KOPT-K1 (cell line): ENCODE results near the gene CCDC201.
"Not testable (repeated sequence)": the region's sequence is repeated elsewhere in the genome, so short reads cannot be mapped to it uniquely, and the experiment has no call there.

Experiments
- H3K27ac ChIP-seq: fragments of 200-600 bp; sonication (generic); 2 replicates; pipeline ENCODE4 v1.5.1; 2016; ENCODE audit warnings: antibody characterized with exemption, mild to moderate bottlenecking, low read depth, low read length; ENCODE audit not compliant: poor library complexity, severe bottlenecking
- H3K36me3 ChIP-seq: fragments of 200-600 bp; sonication (generic); 2 replicates; pipeline ENCODE4 v1.5.1; 2017; ENCODE audit warnings: antibody characterized with exemption, mild to moderate bottlenecking, low read length, moderate library complexity; ENCODE audit not compliant: insufficient read depth
- H3K9me3 ChIP-seq: fragments of 200-600 bp; sonication (generic); 2 replicates; pipeline ENCODE4 v1.5.1; 2017; ENCODE audit warnings: antibody characterized with exemption, low read length, mild to moderate bottlenecking; ENCODE audit not compliant: insufficient read depth, poor library complexity, severe bottlenecking

Gene CCDC201

DNA sequence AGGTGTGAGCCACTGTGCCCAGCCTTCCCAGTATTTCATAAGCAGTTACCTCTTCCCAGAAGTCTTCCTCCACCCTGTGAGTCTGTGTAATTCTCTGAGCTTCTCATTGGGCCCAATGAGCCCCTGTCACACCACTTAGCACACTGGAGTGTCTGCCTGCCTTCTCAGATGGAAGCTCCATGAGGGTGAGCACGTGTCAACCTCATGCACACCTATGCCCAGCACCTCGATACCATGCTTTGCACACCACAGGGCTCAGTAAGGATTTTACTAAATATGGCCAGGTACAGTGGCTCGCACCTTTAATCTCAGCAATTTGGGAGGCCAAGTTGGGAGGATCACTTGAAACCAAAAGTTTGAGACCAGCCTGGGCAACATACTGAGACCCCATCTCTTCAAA is 46.3 kb downstream of the CCDC201 start:
- H3K27ac ChIP-seq, H3K9me3 ChIP-seq, H3K36me3 ChIP-seq: not testable (repeated sequence)

- H3K9me3 ChIP-seq, H3K36me3 ChIP-seq, H3K27ac ChIP-seq: not testable (repeated sequence)
Measured at GRCh38 chr7:45818763-45819162, 54.1 kb downstream of the CCDC201 start.

GRCh38 chr7:45817913-45818312 is 55.0 kb downstream of the CCDC201 start:
- H3K36me3 ChIP-seq, H3K27ac ChIP-seq, H3K9me3 ChIP-seq: not testable (repeated sequence)

- H3K36me3 ChIP-seq, H3K9me3 ChIP-seq, H3K27ac ChIP-seq: not testable (repeated sequence)
Measured at GRCh38 chr7:45817016-45817415, 55.9 kb downstream of the CCDC201 start.

DNA sequence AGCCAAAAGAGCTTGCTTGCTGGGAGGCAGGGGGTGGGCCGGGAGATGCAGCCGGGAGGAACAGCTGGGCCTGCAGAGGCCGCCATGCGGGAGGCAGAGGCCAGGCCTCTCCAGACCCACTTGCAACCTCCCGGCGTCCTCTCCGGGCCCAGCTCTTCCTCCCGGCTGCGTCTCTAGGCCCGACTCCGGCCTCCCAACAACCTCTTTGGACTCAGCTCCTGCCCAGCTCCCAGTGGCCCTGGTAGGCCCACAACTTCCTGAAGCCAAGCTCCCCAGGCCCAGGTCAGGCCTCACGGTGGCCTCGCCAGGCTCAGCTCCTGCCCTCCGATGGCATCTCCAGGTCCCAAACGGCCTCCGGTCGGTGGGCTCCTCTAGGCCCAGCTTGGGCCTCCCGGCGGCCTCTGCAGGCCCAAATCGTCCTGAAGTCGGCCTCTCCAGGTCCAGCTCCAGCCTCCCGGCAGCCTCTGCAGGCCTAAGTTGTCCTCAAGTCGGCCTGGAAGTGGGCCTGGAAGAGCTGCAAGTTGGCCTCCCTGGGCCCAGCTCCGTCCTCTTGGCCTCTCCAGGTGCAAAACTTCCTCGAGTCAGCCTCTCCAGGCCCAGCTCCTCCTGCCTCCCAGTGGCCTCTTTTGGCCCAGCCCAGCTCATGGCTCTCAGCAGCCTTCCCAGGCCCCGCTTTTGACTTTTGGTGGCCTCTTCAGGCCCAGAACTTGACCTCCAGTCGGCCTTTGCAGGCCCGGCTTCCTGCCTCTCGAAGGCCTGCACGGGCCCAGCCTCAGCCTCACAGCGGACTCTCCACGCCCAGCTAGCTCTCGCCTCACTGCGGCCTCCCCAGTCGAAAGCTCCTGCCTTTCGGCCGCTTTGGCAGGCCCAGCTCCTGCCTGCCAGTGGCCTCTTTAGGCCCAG is 58.4 kb downstream of the CCDC201 start:
- H3K36me3 ChIP-seq, result not testable (repeated sequence)

DNA sequence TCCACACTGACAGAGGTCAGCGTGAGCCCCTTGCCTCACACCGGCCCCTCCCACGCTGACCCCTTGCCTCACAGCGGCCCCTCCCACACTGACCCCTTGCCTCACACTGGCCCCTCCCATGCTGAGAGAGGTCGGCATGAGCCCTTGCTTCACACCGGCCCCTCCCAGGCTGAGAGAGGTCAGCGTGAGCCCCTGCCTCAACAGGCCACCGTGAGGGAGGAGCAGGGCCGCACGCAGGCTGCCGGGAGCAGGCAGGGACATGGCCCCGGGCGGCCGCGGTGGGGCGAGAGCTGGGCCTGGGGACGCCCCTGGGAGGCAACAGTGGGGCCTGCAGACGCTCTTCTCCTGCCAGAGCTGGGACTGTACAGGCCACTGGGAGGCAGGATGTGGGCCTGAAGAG is 59.1 kb downstream of the CCDC201 start:
- not testable (repeated sequence) for H3K36me3 ChIP-seq, H3K9me3 ChIP-seq, H3K27ac ChIP-seq

More for the DNA sequence above, 58.4 kb downstream of the CCDC201 start:
- not testable (repeated sequence) for H3K27ac ChIP-seq, H3K9me3 ChIP-seq

DNA sequence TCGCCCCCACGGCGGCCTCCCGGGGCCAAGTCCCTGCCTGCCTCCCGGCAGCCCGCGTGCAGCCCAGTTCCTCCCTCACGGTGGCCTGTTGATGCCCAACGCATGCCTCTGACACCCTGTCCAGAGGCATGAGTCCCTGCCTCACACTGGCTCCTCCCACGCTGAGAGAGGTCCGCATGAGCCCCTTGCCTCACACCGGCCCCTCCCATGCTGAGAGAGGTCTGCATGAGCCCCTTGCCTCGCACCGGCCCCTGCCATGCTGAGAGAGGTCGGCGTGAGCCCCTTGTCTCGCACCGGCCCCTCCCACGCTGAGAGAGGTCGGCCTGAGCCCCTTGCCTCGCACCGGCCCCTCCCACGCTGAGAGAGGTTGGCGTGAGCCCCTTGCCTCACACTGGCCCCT is 59.9 kb downstream of the CCDC201 start:
- H3K27ac ChIP-seq, result no peak overlapping the region
- no peaks in the 10 kb centered on the region for H3K36me3 ChIP-seq
- no peaks in the 10 kb centered on the region for H3K9me3 ChIP-seq

GRCh38 chr7:45811652-45812234 is 61.1 kb downstream of the CCDC201 start:
- H3K27ac ChIP-seq, H3K36me3 ChIP-seq, H3K9me3 ChIP-seq: not testable (repeated sequence)

- not testable (repeated sequence) for H3K9me3 ChIP-seq
Measured at GRCh38 chr7:45810451-45811005, 62.4 kb downstream of the CCDC201 start.

More at GRCh38 chr7:45810451-45811005, 62.4 kb downstream of the CCDC201 start:
- H3K36me3 ChIP-seq, H3K27ac ChIP-seq: not testable (repeated sequence)
